Naive thymus-derived CD8-positive, alpha-beta T cell (primary cell): ENCODE results near the gene TM9SF2. TPM values are rescaled to one million over a fixed set of nuclear protein-coding genes. Genes with fewer than 3 reads are reported as not detected.

ENCODE experiments used
- ATAC-seq, 2 donors: fragments of 150-1000 bp; cut with Tn5 transposase in 1 of 2; sonication (Bioruptor Pico), chemical (Tn5 transposase) in 1 of 2; 1 replicate in 1 of 2; 2 replicates in 1 of 2; pipeline ENCODE4 v1.10.0; 2021; ENCODE audit warnings: mild to moderate bottlenecking in 2 of 2, moderate library complexity in 2 of 2
- POLR2A ChIA-PET: fragments of 350-600 bp; sonication (Branson Sonifier 250); formaldehyde crosslinking; loops from one replicate; lab custom pipeline; 2021; ENCODE audit warnings: antibody characterized with exemption; lab: Charles Lee
- DNase-seq, 10 donors: peaks; one replicate each; pipeline versions ENCODE4 v3.0.0 to v3.0.0-alpha.2; 2020 to 2022
- H3K27ac Mint-ChIP-seq, 10 donors: one replicate each; pipeline ENCODE4 v1.8.0; 2020 to 2022; ENCODE audit warnings: mild to moderate bottlenecking in 10 of 10, mixed read lengths in 10 of 10, moderate library complexity in 4 of 10, inconsistent platforms in 1 of 10
- H3K27me3 Mint-ChIP-seq, 5 donors: one replicate each; pipeline ENCODE4 v1.8.0; 2021 to 2022; ENCODE audit warnings: mixed read lengths in 5 of 5
- H3K36me3 Mint-ChIP-seq, 3 donors: one replicate each; pipeline ENCODE4 v1.8.0; 2020 to 2022; ENCODE audit warnings: mixed read lengths in 3 of 3, mild to moderate bottlenecking in 2 of 3, inconsistent platforms in 1 of 3
- H3K4me1 Mint-ChIP-seq, 4 donors: one replicate each; pipeline ENCODE4 v1.8.0; 2021 to 2022; ENCODE audit warnings: mixed read lengths in 4 of 4
- H3K4me3 Mint-ChIP-seq, 10 donors: one replicate each; pipeline ENCODE4 v1.8.0; 2020 to 2022; ENCODE audit warnings: mild to moderate bottlenecking in 10 of 10, mixed read lengths in 10 of 10, moderate library complexity in 6 of 10, inconsistent platforms in 1 of 10
- H3K9me3 Mint-ChIP-seq, 9 donors: one replicate each; pipeline ENCODE4 v1.8.0; 2020 to 2022; ENCODE audit warnings: mixed read lengths in 9 of 9, mild to moderate bottlenecking in 3 of 9, inconsistent platforms in 1 of 9, moderate library complexity in 1 of 9
- polyA plus RNA-seq, 3 donors: library from polyadenylated mRNA; unstranded; fragments of 300-500 nt; fragmentation: Illumina TruSeq; gene quantifications; one replicate each; pipeline ENCODE4 v1.2.3, GENCODE V29; 2021
- total RNA-seq, 8 experiments: library from RNA in 2 of 8; stranded (reverse) in 2 of 8; gene quantifications; one replicate each; pipeline ENCODE4 v1.2.3 and lab custom pipeline; 2021 to 2026

The TM9SF2 gene
- total and polyA plus RNA-seq, 5 experiments from 2014 or later = 41.5 to 57.4 (median 50.2) TPM

- Mint-ChIP-seq H3K36me3 (peaks cover 4 to 91% (median 34%) of the 10 kb centered on the region in 3 donors), H3K27me3 (no peaks in the 10 kb centered on the region), H3K4me3 (peak overlapping the region; percentile 15 to 72 (median 58)), H3K9me3 (no peaks in the 10 kb centered on the region), H3K27ac (peak overlapping the region; percentile 33 to 96 (median 82)), H3K4me1 (peaks cover 11 to 44% (median 30%) of the 10 kb centered on the region in 4 donors)
- DNase-seq (peak in 4 of 10 donors; percentile 11 to 21 (median 19)), ATAC-seq (peak; percentile 82 to 85)
- POLR2A ChIA-PET = interaction anchor here (0.7 to 3.0 kb wide), 7 partner anchors 11 to 140 kb away, joined by 3 to 16 read pairs (median 3); partner anchors contain the start of gene TM9SF2
Observed at GRCh38 chr13:99542788-99543406, 41.6 kb downstream of the TM9SF2 start.

GRCh38 chr13:99545361-99545760, 44.1 kb downstream of the TM9SF2 start:
- no peak overlapping the region for H3K4me3 Mint-ChIP-seq
- POLR2A ChIA-PET = interaction anchor here (0.7 kb wide), 1 partner anchor 48 kb away, joined by 3 read pairs; no protein-coding TSS in a partner anchor
- DNase-seq (no peak), ATAC-seq (no peak)
- H3K27me3 Mint-ChIP-seq = no peaks in the 10 kb centered on the region
- H3K36me3 Mint-ChIP-seq = peaks cover 5 to 90% (median 35%) of the 10 kb centered on the region in 3 donors
- peak overlapping the region in 7 of 10 donors; percentile 23 to 74 (median 69) for H3K27ac Mint-ChIP-seq
- no peaks in the 10 kb centered on the region for H3K9me3 Mint-ChIP-seq
- peaks cover 13 to 43% (median 34%) of the 10 kb centered on the region in 4 donors for H3K4me1 Mint-ChIP-seq

GRCh38 chr13:99545979-99546378, 44.7 kb downstream of the TM9SF2 start:
- DNase-seq = no peak
- POLR2A ChIA-PET = interaction anchor here (0.6 kb wide), 1 partner anchor 368 kb away, joined by 3 read pairs; no protein-coding TSS in a partner anchor

GRCh38 chr13:99546878-99547277, 45.6 kb downstream of the TM9SF2 start:
- POLR2A ChIA-PET = no interaction called here
- no peak for DNase-seq
- H3K9me3 Mint-ChIP-seq = no peaks in the 10 kb centered on the region
- no peak overlapping the region for H3K4me3 Mint-ChIP-seq
- H3K27me3 Mint-ChIP-seq = no peaks in the 10 kb centered on the region
- ATAC-seq = no peak
- H3K4me1 Mint-ChIP-seq = peaks cover 16 to 30% (median 24%) of the 10 kb centered on the region in 4 donors
- peak overlapping the region in 8 of 10 donors; percentile 22 to 85 (median 62) for H3K27ac Mint-ChIP-seq
- peaks cover 5 to 89% (median 30%) of the 10 kb centered on the region in 3 donors for H3K36me3 Mint-ChIP-seq

More at GRCh38 chr13:99545979-99546378, 44.7 kb downstream of the TM9SF2 start:
- Mint-ChIP-seq H3K4me1 (peaks cover 13 to 37% (median 28%) of the 10 kb centered on the region in 4 donors), H3K9me3 (no peaks in the 10 kb centered on the region), H3K36me3 (peaks cover 5 to 90% (median 31%) of the 10 kb centered on the region in 3 donors), H3K27me3 (no peaks in the 10 kb centered on the region), H3K27ac (peak overlapping the region in 8 of 10 donors; percentile 8 to 74 (median 56)), H3K4me3 (no peak overlapping the region)
- no peak for ATAC-seq

- Mint-ChIP-seq H3K4me3 (no peak overlapping the region), H3K9me3 (no peaks in the 10 kb centered on the region), H3K27me3 (no peaks in the 10 kb centered on the region), H3K4me1 (peaks cover 6 to 17% (median 12%) of the 10 kb centered on the region in 4 donors), H3K27ac (peak overlapping the region in 9 of 10 donors; percentile 1 to 83 (median 44)), H3K36me3 (peaks cover 5 to 92% (median 30%) of the 10 kb centered on the region in 3 donors)
- ATAC-seq (no peak), DNase-seq (no peak)
- POLR2A ChIA-PET = no interaction called here
Observed at GRCh38 chr13:99548448-99548847, 47.2 kb downstream of the TM9SF2 start.

- no peaks in the 10 kb centered on the region for H3K27me3 Mint-ChIP-seq
- peaks cover 3 to 13% (median 10%) of the 10 kb centered on the region in 4 donors for H3K4me1 Mint-ChIP-seq
- H3K9me3 Mint-ChIP-seq = no peaks in the 10 kb centered on the region
- peak overlapping the region in 4 of 10 donors; percentile 11 to 80 (median 54) for H3K27ac Mint-ChIP-seq
- H3K36me3 Mint-ChIP-seq = peaks cover 5 to 91% (median 27%) of the 10 kb centered on the region in 3 donors
- no peak overlapping the region for H3K4me3 Mint-ChIP-seq
- no peak for DNase-seq
- POLR2A ChIA-PET = interaction anchor here (0.9 to 1.6 kb wide), 2 partner anchors 10 to 53 kb away, joined by 3 to 4 read pairs; no protein-coding TSS in a partner anchor
- no peak for ATAC-seq
Observed at GRCh38 chr13:99553033-99553432, 51.8 kb downstream of the TM9SF2 start.

GRCh38 chr13:99555149-99555548, 53.9 kb downstream of the TM9SF2 start:
- peaks cover 2 to 93% (median 23%) of the 10 kb centered on the region in 3 donors for H3K36me3 Mint-ChIP-seq
- H3K27ac Mint-ChIP-seq = peak overlapping the region in 2 of 10 donors; percentile 24 to 36
- ATAC-seq (no peak), DNase-seq (no peak)
- POLR2A ChIA-PET = interaction anchor here (0.9 kb wide), 1 partner anchor 265 kb away, joined by 3 read pairs; no protein-coding TSS in a partner anchor
- no peaks in the 10 kb centered on the region for H3K9me3 Mint-ChIP-seq
- peaks cover 0 to 7% (median 4%) of the 10 kb centered on the region in 4 donors for H3K4me1 Mint-ChIP-seq
- no peak overlapping the region for H3K4me3 Mint-ChIP-seq
- no peaks in the 10 kb centered on the region for H3K27me3 Mint-ChIP-seq

- Mint-ChIP-seq H3K4me1 (peaks cover 0 to 5% (median 3%) of the 10 kb centered on the region in 4 donors), H3K27me3 (no peaks in the 10 kb centered on the region), H3K9me3 (no peaks in the 10 kb centered on the region), H3K36me3 (peaks cover 0 to 91% (median 16%) of the 10 kb centered on the region in 3 donors), H3K27ac (peak overlapping the region in 6 of 10 donors; percentile 16 to 68 (median 46)), H3K4me3 (no peak overlapping the region)
- ATAC-seq (no peak), DNase-seq (no peak)
- POLR2A ChIA-PET = no interaction called here
Observed at GRCh38 chr13:99556867-99557443, 55.7 kb downstream of the TM9SF2 start.

GRCh38 chr13:99558570-99559180, 57.4 kb downstream of the TM9SF2 start:
- no peak for DNase-seq
- Mint-ChIP-seq H3K9me3 (no peaks in the 10 kb centered on the region), H3K27me3 (no peaks in the 10 kb centered on the region), H3K27ac (peak overlapping the region in 6 of 10 donors; percentile 49 to 76 (median 64)), H3K36me3 (peaks cover 0 to 89% (median 18%) of the 10 kb centered on the region in 3 donors), H3K4me3 (no peak overlapping the region), H3K4me1 (peaks cover 0 to 5% (median 3%) of the 10 kb centered on the region in 4 donors)
- POLR2A ChIA-PET = no interaction called here
- ATAC-seq = no peak

GRCh38 chr13:99559560-99559959, 58.3 kb downstream of the TM9SF2 start:
- Mint-ChIP-seq H3K27me3 (no peaks in the 10 kb centered on the region), H3K4me1 (peaks cover 0 to 5% (median 3%) of the 10 kb centered on the region in 4 donors), H3K4me3 (no peak overlapping the region), H3K9me3 (no peaks in the 10 kb centered on the region), H3K27ac (peak overlapping the region in 1 of 10 donors; percentile 12), H3K36me3 (peaks cover 0 to 89% (median 16%) of the 10 kb centered on the region in 3 donors)
- ATAC-seq (no peak), DNase-seq (no peak)
- POLR2A ChIA-PET = interaction anchor here (0.5 kb wide), 1 partner anchor 763 kb away, joined by 3 read pairs; no protein-coding TSS in a partner anchor

GRCh38 chr13:99563404-99563803, 62.1 kb downstream of the TM9SF2 start:
- peaks cover 0 to 68% (median 7%) of the 10 kb centered on the region in 3 donors for H3K36me3 Mint-ChIP-seq
- ATAC-seq = no peak
- H3K4me3 Mint-ChIP-seq = no peak overlapping the region

GRCh38 chr13:99564386-99564785, 63.1 kb downstream of the TM9SF2 start:
- ATAC-seq (no peak), DNase-seq (no peak)
- H3K4me3 Mint-ChIP-seq = no peak overlapping the region
- peaks cover 0 to 16% (median 5%) of the 10 kb centered on the region in 9 donors for H3K9me3 Mint-ChIP-seq
- peaks cover 4 to 59% (median 9%) of the 10 kb centered on the region in 3 donors for H3K36me3 Mint-ChIP-seq
- H3K27ac Mint-ChIP-seq = no peak overlapping the region
- no peaks in the 10 kb centered on the region for H3K27me3 Mint-ChIP-seq
- peaks cover 9 to 15% (median 12%) of the 10 kb centered on the region in 4 donors for H3K4me1 Mint-ChIP-seq
- POLR2A ChIA-PET = interaction anchor here (2.4 kb wide), 1 partner anchor 42 kb away, joined by 7 read pairs; the partner anchor contains the start of gene CLYBL

More at GRCh38 chr13:99563404-99563803, 62.1 kb downstream of the TM9SF2 start:
- no peak for DNase-seq
- H3K4me1 Mint-ChIP-seq = peaks cover 10 to 15% (median 12%) of the 10 kb centered on the region in 4 donors
- POLR2A ChIA-PET = interaction anchor here (0.6 to 2.4 kb wide), 2 partner anchors 43 to 134 kb away, joined by 3 to 7 read pairs; partner anchors contain the start of gene CLYBL
- peak overlapping the region in 3 of 10 donors; percentile 7 to 40 (median 32) for H3K27ac Mint-ChIP-seq
- H3K27me3 Mint-ChIP-seq = no peaks in the 10 kb centered on the region
- peaks cover 0 to 6% (median 2%) of the 10 kb centered on the region in 9 donors for H3K9me3 Mint-ChIP-seq
